Stimulated activated CD8-positive, alpha-beta memory T cell treated with anti-CD3 and anti-CD28 coated beads, Interleukin-2, amount 100 ng/mL, for 1 hour (primary cell): ENCODE data around the gene DNAH1.

ENCODE experiments used
- DNase-seq, 2 donors: peaks; one replicate each; pipeline ENCODE4 v3.0.0-alpha.2; 2020; ENCODE audit warnings: low read depth in 2 of 2

The DNAH1 gene

GRCh38 chr3:52357151-52358080 is 41.3 kb downstream of the DNAH1 start:
- no peak for DNase-seq

GRCh38 chr3:52358362-52358940 is 42.3 kb downstream of the DNAH1 start:
- DNase-seq, result no peak

- DNase-seq, result no peak
Measured at GRCh38 chr3:52359116-52359855, 43.2 kb downstream of the DNAH1 start.

GRCh38 chr3:52361011-52361410 is 44.9 kb downstream of the DNAH1 start:
- DNase-seq, result no peak

GRCh38 chr3:52361454-52361853 is 45.3 kb downstream of the DNAH1 start:
- no peak for DNase-seq

GRCh38 chr3:52361898-52362297 is 45.8 kb downstream of the DNAH1 start:
- DNase-seq, result no peak

- DNase-seq, result no peak
Measured at GRCh38 chr3:52364322-52365035, 48.4 kb downstream of the DNAH1 start.

- no peak for DNase-seq
Measured at GRCh38 chr3:52366527-52366926, 50.4 kb downstream of the DNAH1 start.

- DNase-seq, result no peak
Measured at GRCh38 chr3:52367891-52368880, 52.1 kb downstream of the DNAH1 start.

GRCh38 chr3:52370531-52370930 is 54.4 kb downstream of the DNAH1 start:
- no peak for DNase-seq

GRCh38 chr3:52372822-52373504 is 56.8 kb downstream of the DNAH1 start:
- no peak for DNase-seq

- no peak for DNase-seq
Measured at GRCh38 chr3:52373676-52374075, 57.6 kb downstream of the DNAH1 start.

- DNase-seq, result no peak
Measured at GRCh38 chr3:52374173-52374572, 58.1 kb downstream of the DNAH1 start.

- no peak for DNase-seq
Measured at GRCh38 chr3:52379610-52380009, 63.5 kb downstream of the DNAH1 start.

- DNase-seq, result no peak
Measured at GRCh38 chr3:52380023-52380422, 63.9 kb downstream of the DNAH1 start.

- no peak for DNase-seq
Measured at GRCh38 chr3:52381623-52382022, 65.5 kb downstream of the DNAH1 start.

- DNase-seq, result no peak
Measured at GRCh38 chr3:52383446-52383845, 67.3 kb downstream of the DNAH1 start.

GRCh38 chr3:52384019-52384761 is 68.1 kb downstream of the DNAH1 start:
- no peak for DNase-seq

GRCh38 chr3:52385157-52385556 is 69.0 kb downstream of the DNAH1 start:
- DNase-seq, result no peak
